HG03175 (cell line): ENCODE results near the gene CEP112.
A peak's percentile ranks its signal among the peaks of the same experiment; 100 is the strongest.

ENCODE experiments used
- ATAC-seq: cut with Tn5 transposase; IDR thresholded peaks from one replicate; pipeline ENCODE4 v1.9.1; 2021; ENCODE audit warnings: mild to moderate bottlenecking, moderate library complexity; ENCODE audit not compliant: unreplicated experiment

The CEP112 gene

DNA sequence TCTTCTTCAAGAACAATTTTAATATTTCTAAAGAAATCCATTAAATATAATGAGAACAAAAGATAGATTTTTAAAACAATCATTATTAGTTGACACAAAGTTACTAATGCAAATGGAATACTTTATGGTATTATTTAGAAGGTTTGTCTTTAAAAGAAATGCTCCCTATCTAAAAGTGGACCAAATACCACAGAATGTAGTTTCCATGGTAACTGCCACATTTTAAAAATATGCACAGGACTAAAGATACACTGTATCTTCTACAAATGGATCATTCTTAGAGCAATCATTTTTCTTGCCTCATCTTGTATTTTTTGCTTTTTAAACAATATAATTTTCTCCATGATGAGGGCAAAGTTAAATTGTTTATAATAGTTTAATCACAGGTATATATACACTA is 296.0 kb downstream of the CEP112 start:
- no peak for ATAC-seq

DNA sequence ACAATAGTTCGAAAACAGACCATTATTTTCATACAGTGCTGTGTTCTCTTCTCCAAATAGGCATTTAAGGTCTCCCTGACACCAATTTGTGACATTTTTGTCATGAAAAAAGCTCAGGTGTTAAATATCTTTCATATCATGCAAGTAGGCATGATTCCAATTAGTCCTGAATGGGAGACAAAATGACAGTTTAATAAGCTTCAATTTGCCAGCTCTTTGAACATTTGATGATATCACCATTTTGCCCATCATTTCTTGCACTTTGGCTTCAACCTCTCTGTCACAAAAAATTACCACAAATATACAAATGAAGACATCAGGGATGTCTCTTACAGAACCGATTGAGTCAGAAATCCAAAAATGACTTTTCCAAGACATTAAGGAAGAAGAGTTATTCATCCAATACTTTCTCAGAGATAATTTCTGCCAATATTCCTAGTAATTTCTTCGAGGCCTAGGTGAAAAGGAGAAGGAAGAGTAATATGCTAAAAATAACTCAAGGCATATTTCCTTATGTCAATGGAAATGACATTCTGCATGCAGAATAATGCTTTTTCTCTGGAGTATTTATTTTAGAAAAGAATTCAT is 298.1 kb downstream of the CEP112 start:
- ATAC-seq = no peak

DNA sequence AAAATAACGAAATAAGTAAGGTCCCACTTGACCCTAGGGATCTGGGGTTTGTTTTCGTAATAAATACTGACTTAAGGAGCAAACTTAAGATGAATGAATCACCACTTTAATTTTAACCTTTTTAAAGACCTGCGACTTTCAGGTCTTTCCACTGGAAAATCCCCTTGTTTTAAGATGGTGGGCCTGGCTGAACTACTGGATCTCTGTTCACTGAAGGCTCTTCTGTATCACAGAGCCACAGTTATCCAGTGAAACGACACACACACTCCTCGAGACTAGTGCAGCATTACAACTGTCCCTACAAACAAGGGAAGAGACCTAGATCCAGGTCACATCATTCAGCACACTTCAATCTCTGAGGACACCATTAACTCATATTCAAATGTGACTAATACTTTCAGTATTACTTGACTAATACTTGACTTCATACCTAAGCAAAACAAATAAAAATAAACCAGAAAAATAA is 299.0 kb downstream of the CEP112 start:
- peak; percentile 55 for ATAC-seq

DNA sequence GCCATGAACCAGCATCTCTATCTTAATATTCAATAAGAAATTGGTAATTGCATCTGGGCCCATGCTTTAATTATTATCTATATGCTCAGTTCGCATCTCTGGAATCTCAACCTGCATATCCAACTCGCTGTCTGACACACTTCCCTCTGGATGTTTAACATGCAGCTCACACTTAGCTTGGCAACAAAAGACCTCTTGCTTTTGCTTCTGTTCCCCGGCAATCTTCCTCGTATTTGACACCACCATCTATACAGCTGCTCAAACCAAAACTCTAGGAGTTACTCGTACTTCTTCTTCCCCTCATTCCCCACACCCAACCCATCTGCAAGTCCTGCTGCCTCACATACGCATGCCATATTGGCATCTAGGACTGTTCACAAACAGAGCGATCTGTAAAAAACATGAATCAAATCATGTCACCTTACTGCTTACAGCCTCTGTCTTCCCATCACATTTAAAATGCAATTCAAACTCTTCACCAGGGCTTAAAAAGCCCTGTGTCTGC is 300.6 kb downstream of the CEP112 start:
- no peak for ATAC-seq

DNA sequence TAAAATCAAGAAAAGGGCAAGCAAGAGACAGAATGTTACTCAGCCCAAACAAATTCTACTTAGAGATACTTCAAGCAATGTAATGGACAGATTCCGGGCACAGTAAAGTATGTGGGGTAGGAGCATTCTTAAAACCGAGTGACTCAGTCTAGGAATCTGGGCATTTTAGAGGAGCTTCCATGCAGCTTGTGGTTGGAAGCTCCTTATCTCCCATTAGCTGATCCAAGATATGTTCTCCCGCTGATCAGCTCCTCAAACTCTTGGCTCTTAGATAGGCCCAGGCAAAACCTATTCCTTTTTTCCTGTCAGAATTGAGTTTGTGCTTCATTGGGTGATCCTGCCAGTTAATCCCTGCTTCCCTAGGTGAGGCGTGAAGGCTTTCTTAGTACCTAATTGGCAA is 303.3 kb downstream of the CEP112 start:
- ATAC-seq = no peak

DNA sequence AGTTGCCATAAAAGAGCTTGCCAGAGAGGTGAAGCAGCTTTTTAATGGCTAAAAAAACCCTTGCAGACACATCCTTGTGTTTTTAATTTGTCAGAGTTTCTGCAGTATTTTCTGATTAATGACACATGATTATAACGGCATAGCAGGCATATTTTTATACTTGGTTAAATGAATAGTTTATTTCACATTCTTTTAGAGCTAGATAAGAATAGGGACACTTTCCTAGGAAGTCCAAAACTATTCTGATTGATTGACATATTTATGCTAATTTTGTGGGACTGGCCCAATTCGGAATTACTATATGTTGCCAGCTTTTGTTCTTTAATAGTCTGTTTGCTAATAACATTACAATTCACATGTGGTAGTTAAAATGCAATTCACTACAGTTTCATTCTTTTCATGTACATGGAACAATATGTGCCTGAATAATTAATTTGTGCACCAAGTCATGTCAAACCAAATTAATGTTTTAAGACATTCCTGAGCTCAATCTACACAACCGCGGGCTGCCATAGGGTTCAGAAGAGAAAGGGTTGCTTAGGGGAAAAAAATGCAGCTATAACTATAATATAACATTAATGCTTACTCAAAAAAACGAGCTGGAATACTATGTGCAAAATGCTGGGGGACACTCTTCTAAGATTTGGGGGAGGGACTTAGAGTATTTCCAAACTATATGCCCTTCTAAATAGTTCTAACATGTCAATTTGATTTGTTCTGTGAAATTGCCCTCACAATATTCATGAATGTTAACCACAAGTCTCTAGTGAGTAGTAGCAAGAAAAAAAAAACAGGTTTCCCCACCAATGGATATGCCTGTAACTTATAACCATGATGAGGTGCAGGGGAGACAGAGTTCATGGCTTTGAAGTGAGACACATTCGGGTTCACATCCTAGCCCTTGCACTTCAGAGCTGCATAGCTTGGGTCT is 305.4 kb downstream of the CEP112 start:
- ATAC-seq = no peak

DNA sequence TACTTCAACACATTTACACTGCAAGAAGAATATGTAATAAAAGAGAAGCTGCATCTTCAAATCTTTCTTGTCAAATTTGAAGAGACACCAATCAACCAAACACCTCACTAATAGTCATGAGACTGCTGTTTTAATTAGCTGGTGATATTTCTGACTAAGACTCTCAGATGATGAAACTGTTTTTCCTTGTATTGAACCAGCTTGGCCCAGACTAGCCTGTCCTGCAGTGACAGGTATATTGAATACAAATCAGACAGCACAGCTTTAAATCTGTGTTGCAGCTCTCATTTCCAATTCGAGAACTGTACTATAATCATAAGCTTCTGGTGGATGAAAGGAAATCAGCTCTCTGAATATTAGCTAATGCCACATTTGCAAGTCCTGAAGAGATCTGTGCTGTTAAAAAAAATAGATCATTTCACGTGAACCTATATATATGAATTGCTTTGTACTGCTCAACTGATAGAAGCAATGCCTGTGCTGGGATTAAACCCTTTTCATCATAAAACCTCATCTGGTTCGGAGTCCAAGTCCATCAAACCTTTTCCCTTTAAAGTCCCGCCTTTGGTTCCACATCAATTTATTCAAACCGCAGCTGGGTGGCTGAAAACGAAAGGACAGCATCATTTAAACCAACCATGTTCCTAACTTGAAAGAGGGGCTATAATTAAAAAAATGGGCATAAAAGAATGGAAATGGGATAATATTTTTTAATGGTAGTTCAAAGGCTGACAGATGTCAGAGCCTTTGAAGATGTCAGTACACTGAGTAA is 306.2 kb downstream of the CEP112 start:
- no peak for ATAC-seq

DNA sequence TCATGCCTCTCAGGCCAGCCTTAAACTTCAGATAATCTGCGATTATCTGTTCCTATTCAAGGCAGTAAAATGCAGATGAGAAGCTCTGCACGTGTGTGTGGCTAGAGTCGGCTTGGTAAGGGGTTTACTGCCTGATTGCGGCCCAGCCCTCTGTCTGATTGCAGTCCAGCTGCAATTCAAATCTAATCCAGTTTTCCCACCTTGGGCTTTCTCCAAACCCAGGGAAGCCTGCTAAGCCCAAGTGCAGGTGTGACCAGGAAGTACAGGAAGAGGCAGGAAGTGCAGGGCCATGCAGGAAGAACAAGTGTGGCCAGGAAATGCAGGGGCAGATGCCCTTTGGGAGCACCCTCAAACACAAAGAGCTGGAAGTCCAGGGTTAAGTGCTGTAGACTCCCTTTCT is 314.9 kb downstream of the CEP112 start:
- ATAC-seq = no peak

DNA sequence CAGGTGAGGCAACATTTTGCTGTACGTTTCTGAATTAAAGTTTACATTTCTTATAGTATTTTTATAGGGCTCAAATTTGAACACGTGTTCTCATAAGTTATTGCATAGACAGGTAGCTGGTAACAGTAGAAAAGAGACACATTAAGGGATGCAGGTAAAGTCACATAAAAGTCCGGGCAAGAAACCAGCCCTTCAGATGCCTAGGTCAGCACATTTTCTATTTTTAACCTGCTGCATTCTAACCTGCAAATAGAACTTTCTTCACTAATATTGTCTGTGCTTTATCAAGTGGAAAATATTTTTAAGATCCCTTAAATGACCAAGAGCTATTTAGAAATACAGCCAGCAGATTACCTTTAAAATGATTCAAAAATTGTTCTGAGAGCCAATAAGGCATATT is 323.1 kb downstream of the CEP112 start:
- ATAC-seq = no peak

DNA sequence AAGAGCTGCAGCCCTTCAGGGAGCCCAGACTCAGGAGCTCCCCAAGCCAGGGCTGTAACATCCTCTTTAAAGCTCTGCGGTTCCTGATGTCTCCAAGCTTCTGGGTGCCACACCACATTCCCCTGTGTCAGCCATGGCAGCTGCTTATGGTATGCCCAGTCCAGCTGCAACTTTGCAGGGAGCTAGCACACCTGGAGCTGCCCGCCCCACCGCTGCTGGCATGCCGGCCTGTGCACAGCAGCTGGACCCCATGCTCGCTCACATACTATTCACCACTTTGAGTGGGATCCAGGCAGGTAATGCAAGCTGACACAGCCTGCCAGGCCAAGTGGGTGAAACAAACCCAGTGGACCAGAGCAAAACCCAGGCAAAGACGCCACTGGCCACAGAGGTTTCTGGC is 324.9 kb downstream of the CEP112 start:
- ATAC-seq = no peak

DNA sequence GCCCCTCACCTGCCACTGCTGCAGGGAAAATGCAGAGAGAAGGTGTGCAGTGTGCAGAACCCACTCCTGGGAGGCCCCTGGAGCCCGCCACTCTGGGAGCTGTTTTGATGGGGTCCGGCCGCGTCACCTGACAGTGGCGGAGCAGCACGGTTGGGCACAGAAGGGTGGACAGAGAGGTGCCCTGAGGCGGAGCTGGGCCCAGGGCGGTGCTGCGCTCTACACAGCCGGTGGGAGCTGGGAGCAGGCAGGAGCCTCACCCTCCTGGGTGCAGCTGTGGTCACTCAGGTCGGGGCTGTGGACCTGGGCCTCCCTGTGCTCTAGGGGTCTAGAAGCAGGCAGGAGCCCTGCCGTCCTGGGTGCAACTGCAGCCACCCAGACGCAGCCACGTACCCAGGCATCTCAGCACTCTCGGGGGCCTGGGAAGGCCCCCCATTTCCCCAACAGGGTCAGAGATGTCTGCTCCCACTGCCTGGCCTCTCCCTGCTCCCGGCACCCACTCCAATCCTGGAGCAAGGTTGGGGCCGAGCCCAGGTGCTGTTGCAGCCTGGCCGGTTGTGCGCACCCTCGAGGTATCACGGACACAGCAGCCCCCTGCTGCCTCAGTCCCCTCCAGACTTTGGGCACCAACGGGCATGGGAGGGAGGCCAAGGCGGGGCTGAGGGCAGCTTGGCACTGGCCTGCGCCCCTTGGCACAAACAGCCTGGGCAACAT is 326.1 kb downstream of the CEP112 start:
- ATAC-seq = no peak

DNA sequence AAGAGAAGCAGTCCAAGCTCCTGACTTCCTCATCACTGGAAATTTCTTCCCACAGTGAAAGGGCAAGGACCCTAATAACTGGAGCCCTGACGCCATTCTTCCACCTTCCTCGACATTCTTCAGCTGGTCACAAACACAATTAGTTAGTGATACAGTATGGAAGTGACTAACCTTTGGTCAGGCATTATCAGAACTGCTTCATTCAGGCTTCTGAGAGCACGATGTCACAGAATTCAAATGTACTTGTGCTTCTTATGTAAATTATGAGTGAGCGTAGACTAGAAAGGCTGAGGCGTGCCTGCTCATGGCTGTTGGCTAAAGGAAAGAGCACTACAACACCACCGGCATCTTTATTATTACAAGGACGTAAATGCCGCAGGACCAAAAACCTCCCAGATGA is 327.5 kb downstream of the CEP112 start:
- no peak for ATAC-seq

DNA sequence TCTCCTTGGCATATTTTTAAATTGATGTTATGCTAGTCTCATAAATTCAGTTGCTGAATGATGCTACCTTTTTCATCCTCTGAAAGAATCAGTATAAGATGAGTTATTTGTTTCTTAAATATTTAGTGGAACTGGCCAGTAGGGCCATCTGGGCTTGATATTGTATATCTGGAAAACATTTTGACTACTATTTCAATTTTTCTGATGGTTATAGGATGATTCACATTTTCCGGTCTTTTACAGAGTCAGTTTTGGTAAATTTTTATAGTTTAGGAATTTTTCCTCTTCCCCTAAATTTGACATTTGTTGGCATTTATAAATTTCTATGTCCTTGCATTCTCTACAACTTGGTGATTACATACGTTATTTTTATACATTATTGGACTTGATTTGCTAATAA is 334.2 kb downstream of the CEP112 start:
- ATAC-seq = no peak

DNA sequence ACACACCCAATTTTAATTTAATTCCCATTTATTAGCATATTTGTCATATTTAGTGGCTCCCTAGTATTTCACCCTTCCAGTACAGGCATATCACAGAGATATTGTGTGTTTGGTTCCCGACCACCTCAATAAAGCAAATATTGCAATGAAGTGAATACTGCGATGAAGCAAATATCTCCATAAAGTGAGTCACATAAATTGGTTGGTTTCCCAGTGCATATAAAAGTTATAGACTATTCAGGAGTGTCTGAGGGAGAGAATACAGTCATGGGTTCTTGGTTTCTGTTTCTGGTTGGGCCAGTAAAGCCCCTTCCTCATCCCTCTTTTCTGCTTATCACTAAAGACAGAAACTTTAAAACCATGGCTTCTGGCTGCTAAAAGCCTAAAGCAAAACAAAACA is 335.1 kb downstream of the CEP112 start:
- ATAC-seq = no peak

DNA sequence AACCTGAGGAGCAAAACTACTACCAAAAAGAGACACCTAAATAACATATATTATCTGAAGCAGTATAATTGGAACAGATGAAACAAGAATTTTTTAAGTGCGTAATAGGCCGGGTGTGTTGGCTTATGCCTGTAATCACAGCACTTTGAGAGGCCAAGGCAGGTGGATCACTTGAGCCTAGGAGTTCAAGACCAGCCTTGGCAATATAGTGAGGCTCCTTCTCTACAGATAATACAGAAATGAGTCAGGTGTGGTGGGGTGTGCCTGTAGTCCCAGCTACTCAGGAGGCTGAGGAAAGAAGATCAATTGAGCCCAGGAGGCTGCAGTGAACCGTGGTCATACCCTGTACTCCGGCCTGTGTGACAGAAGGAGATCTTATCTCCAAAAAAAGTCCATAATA is 336.3 kb downstream of the CEP112 start:
- ATAC-seq = no peak

DNA sequence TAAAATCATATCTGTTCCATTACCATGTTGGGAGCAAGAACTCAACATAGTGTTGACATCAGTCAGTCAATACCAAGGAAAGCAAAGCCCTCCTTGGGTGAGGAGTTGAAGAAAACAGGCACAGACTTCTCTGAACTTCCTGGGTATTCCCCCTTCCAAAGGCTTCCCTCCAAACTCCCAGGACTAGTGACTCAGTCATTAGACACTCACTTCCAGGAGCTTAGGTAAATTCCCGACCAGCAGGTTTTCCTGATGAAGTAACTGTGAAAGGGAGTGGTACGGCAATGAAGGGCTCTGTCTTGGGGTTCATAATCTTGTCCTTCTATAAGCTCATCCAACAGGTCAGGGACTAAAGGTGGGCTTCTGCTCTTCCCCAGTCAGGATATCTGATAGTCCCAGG is 336.7 kb downstream of the CEP112 start:
- no peak for ATAC-seq

DNA sequence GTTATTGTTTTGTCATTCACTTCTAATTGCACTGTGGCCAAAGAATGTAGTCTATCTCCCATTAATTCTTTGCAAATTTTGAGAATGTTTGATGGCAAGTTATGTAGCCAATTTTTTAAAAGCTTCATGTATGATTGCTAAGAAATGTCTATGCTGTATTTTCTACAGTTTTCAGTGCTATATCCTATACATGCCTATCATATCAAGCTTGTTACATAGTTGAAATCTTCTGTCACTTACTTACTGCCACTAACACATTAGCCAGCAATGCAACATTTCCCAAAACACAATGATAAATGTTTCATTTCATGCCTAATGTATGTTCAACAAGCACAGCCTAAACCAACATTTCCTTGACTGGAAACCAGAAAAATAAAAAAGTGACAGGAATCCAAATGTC is 338.1 kb downstream of the CEP112 start:
- ATAC-seq = no peak

DNA sequence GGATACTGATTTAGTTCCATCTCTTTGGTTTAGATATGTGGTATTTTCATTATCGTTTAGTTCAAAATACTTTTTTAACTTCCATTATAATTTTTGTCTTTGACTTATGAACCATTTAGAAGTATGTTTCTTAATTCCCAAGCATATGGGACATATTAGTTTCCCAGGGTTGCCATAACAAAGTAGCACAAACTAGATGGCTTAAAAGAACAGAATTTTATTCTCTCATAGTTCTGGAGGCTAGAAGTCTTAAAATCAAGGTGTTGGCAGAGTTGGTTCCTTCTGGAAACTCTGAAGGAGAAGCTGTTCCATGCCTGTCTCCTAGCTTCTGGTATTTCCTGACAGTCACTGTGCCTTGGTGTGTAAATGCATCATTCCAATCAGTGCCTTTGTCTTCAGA is 339.0 kb downstream of the CEP112 start:
- no peak for ATAC-seq

DNA sequence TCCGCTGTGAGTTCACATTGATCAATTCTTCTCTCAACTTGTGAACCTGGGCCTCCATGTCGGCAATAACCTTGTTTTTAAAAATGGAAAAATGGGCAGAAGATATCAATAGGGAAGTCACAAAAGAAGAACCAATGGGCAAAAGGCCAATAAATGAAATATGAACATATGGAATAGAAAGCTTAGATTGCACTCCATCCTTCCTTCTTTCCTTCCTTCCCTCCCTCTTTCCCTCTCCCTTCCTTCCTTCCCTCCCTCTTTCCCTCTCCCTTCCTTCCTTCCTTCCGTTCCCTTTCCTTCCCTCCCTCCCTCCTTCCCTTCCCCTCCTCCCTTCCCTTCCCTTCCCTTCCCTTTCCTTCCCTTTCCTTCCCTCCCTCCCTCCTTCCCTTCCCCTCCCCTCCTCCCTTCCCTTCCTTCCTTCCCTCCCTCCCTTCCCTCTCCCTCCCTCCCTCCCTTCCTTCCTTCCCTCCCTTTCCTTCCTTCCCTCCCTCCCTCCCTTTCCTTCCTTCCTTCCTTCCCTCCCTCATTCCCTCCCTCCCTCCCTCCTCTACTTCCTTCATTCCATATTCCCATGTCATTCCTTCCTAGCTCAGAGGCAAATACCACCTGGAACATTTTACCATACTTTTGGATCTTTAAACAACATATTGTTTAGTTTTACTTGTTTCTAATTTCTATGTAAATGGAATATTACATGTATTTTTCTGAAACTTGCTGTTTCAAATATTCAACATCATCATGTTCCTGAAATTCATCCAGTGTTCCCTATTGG is 339.8 kb downstream of the CEP112 start:
- ATAC-seq = no peak

DNA sequence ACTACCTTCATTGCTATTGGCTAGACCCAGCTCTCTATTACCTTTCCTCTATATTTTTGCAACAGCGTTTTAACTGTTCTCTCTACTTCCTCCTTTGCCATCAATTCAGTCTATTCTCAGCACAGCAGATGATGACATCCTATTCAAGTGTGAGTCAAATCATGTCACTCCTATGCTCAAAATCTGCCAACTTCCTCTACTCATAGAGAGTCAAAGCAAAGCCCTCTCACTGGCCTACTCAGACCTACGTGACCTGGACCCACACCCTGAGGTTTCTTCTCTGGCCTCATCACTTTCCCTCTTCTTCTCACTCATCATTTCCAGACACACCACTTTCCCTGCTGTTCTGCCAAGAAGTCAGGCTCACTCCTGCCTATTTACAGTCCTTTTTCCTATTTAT is 341.4 kb downstream of the CEP112 start:
- ATAC-seq = peak; percentile 62
